Measurements from ENCODE around the gene MARCHF9. TPM values are rescaled to one million over a fixed set of nuclear protein-coding genes. Genes with fewer than 3 reads are reported as not detected.
"Not testable (repeated sequence)": the region's sequence is repeated elsewhere in the genome, so short reads cannot be mapped to it uniquely, and the experiment has no call there.

MARCHF9 gene
- total RNA-seq, 1 donor = 2.6 TPM

- TF ChIP-seq CTCF (IDR thresholded peaks at IDR 0.05; ENCODE audit: insufficient read depth, low read depth, low read length) = no peak
- H3K4me3 ChIP-seq (ENCODE audit: low read depth, low read length) = no peak overlapping the region
- no peak for DNase-seq (ENCODE audit: low read depth)
Observed at GRCh38 chr12:57767876-57768275, 13.0 kb downstream of the MARCHF9 start.

GRCh38 chr12:57769594-57769993 is 14.7 kb downstream of the MARCHF9 start:
- no peak for TF ChIP-seq CTCF (IDR thresholded peaks at IDR 0.05; ENCODE audit: insufficient read depth, low read depth, low read length)
- no peak for DNase-seq (ENCODE audit: low read depth)

DNA sequence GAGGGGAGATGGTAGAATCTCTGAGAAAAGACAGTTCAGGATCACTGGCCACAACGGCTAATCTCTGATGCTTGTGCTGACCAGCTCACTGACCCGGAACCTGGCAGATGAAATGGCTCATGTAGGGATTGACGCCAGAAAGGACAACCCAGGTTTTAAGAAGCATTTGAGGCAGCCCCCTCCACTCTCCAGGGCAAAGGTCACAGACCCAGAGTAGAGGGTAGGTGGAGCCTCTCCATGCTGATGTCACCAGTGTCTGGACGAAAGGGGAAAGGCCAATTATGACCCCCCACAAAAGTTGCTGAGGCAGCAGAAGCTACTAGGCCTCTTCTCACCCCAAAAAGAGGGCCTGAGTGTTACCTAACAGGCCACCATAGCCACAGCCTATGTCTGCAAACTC is 15.8 kb downstream of the MARCHF9 start:
- H3K4me3 ChIP-seq (ENCODE audit: low read depth, low read length) = no peak overlapping the region
- TF ChIP-seq CTCF (IDR thresholded peaks at IDR 0.05; ENCODE audit: insufficient read depth, low read depth, low read length) = no peak
- DNase-seq (ENCODE audit: low read depth) = no peak

More at GRCh38 chr12:57769594-57769993, 14.7 kb downstream of the MARCHF9 start:
- H3K4me3 ChIP-seq (ENCODE audit: low read depth, low read length) = no peak overlapping the region

DNA sequence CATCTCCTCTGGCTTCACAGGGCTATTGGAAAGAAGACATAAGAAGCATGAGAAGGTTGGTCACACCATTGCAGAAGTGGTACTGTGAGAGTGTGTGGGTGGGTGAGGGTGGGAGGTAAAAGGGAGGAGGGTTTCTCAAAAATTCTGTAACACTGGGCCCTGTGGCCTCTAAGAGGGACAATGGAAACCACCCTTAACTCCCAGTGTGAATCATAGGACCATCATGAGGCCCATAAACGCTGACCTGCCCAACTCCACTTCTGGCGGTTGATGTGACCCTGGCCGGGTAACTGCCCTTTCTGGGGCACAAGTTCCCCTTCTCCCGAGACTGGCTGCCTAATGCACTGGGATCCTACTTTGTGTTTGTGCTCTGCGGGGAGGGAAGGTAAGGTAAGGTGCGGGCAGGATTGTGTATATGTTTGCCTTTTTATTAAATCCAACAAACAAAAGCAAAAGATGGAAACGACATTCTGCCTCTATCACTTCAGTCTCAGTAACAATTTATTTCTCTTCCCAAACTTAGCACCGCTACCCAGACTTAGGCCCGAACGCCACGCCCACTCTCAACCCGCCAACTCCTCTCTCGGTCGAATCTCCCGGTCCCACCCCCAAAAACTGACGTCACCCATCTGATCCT is 16.5 kb downstream of the MARCHF9 start:
- peak overlapping the region; percentile 96 for H3K4me3 ChIP-seq (ENCODE audit: low read depth, low read length)
- no peak for TF ChIP-seq CTCF (IDR thresholded peaks at IDR 0.05; ENCODE audit: insufficient read depth, low read depth, low read length)
- peak; percentile 93 for DNase-seq (ENCODE audit: low read depth)

- H3K4me3 ChIP-seq (ENCODE audit: low read depth, low read length) = peak within 1 kb of the TSS; percentile 96
- DNase-seq (ENCODE audit: low read depth) = peak; percentile 97
- no peak for TF ChIP-seq CTCF (IDR thresholded peaks at IDR 0.05; ENCODE audit: insufficient read depth, low read depth, low read length)
Observed at GRCh38 chr12:57771873-57772428, 17.0 kb downstream of the MARCHF9 start, which contains the start of gene METTL1. TSS of gene METTL1 (minus strand) at chr12:57772105. CDS start at chr12:57772083, 22 bp downstream.

- peak; percentile 56 for DNase-seq (ENCODE audit: low read depth)
Observed at GRCh38 chr12:57772429-57773322, 17.8 kb downstream of the MARCHF9 start, which contains the start of gene EEF1AKMT3. TSS of gene EEF1AKMT3 (plus strand) at chr12:57772614. CDS start at chr12:57772725, 111 bp downstream.

GRCh38 chr12:57774634-57775033 is 19.7 kb downstream of the MARCHF9 start:
- not testable (repeated sequence) for DNase-seq (ENCODE audit: low read depth); H3K4me3 ChIP-seq (ENCODE audit: low read depth, low read length)

More at GRCh38 chr12:57772429-57773322, 17.8 kb downstream of the MARCHF9 start, which contains the start of gene EEF1AKMT3:
- H3K4me3 ChIP-seq (ENCODE audit: low read depth, low read length) = peak within 1 kb of the TSS; percentile 96
- TF ChIP-seq CTCF (IDR thresholded peaks at IDR 0.05; ENCODE audit: insufficient read depth, low read depth, low read length) = no peak
